Thyroid gland (tissue), 4 donors: ENCODE results near the gene MRAP.

ENCODE experiments used
- CTCF ChIP-seq, 6 experiments: fragments of 200-600 bp in 3 of 6; fragments of 450-650 bp in 3 of 6; sonication (generic) in 3 of 6; IDR thresholded peaks; one replicate each; pipeline ENCODE4 v1.5.1; 2016 to 2019; ENCODE audit warnings: antibody characterized with exemption in 6 of 6, mild to moderate bottlenecking in 2 of 6, inconsistent platforms in 1 of 6, moderate library complexity in 1 of 6
- POLR2A ChIP-seq, 2 donors: fragments of 450-650 bp; IDR thresholded peaks; one replicate each; pipeline ENCODE4 v1.6.1; 2017; ENCODE audit warnings: antibody characterized with exemption in 2 of 2, mild to moderate bottlenecking in 2 of 2, moderate library complexity in 1 of 2

- TF ChIP-seq CTCF (IDR thresholded peaks at IDR 0.05) (no peak), POLR2A (IDR thresholded peaks at IDR 0.05) (no peak)
These were observed 24.0 kb downstream of the MRAP start for GRCh38 chr21:32322676-32323075.
